Body of pancreas (tissue), 4 donors: ENCODE results near the gene ZRANB1. TPM values are rescaled to one million over a fixed set of nuclear protein-coding genes. Genes with fewer than 3 reads are reported as not detected.

ENCODE experiments used
- ATAC-seq: fragments of 150-250 bp; one replicate; pipeline ENCODE4 v1.9.1; 2016
- DNase-seq, 4 donors: peaks; one replicate each; pipeline ENCODE4 v3.0.0-alpha.2; 2019
- H3K27ac ChIP-seq, 4 donors: fragments of 200-600 bp; sonication (generic); 1 replicate in 3 of 4; 2 replicates in 1 of 4; pipeline versions ENCODE4 v1.5.1 to v1.6.1; 2016 to 2019; ENCODE audit warnings: mild to moderate bottlenecking in 1 of 4, mixed read lengths in 1 of 4, moderate library complexity in 1 of 4
- H3K27me3 ChIP-seq, 2 donors: fragments of 200-600 bp; sonication (generic); one replicate each; pipeline ENCODE4 v1.6.0; 2016; ENCODE audit warnings: mild to moderate bottlenecking in 1 of 2
- H3K36me3 ChIP-seq, 2 donors: fragments of 200-600 bp; sonication (generic); replicated peaks in 1 of 2; 2 replicates each; pipeline ENCODE4 v1.5.1; 2016; ENCODE audit warnings: low read depth in 2 of 2; ENCODE audit not compliant: insufficient read depth in 1 of 2
- H3K4me1 ChIP-seq: fragments of 200-600 bp; sonication (generic); one replicate; pipeline ENCODE4 v1.6.0; 2016
- H3K4me3 ChIP-seq, 2 donors: fragments of 200-600 bp; sonication (generic); 1 replicate in 1 of 2; 2 replicates in 1 of 2; pipeline ENCODE4 v1.5.1; 2016 to 2019
- H3K9me3 ChIP-seq, 3 donors: fragments of 200-600 bp; sonication (generic); 1 replicate in 2 of 3; 2 replicates in 1 of 3; pipeline ENCODE4 v1.5.1; 2016
- CTCF ChIP-seq, 7 experiments: fragments of 450-650 bp in 4 of 7; fragments of 200-600 bp in 3 of 7; sonication (generic) in 3 of 7; IDR thresholded peaks; one replicate each; pipeline ENCODE4 v1.5.1; 2016 to 2019; ENCODE audit warnings: antibody characterized with exemption in 7 of 7
- POLR2A ChIP-seq, 3 donors: fragments of 450-650 bp; IDR thresholded peaks; one replicate each; pipeline ENCODE4 v1.6.1; 2016; ENCODE audit warnings: antibody characterized with exemption in 3 of 3, mild to moderate bottlenecking in 2 of 3
- WGBS, 2 donors: methylation state at CpG; one replicate each; pipeline ENCODE4 v1.1.5; 2017; 5-methylcytosine and 5-hydroxymethylcytosine counted together
- intact Hi-C: fragments of 100-400 bp; cut with DNase I; formaldehyde crosslinking; loops from one replicate; pipeline ENCODE4 v1.15.1; 2023
- total RNA-seq, 2 donors: library from RNA; depleted of rRNA; stranded (reverse); fragments of >200 nt; gene quantifications; one replicate each; pipeline ENCODE4 v1.1.0, GENCODE V29; 2016

Gene ZRANB1
- total RNA-seq, 2 donors from 2014 or later: 12.2 to 21.1 TPM

GRCh38 chr10:124994573-124995473, 52.9 kb downstream of the ZRANB1 start:
- Histone ChIP-seq H3K9me3 (no peaks in the 10 kb centered on the region), H3K27ac (no peak overlapping the region), H3K36me3 (peaks cover 17 to 38% of the 10 kb centered on the region in 2 donors), H3K4me3 (no peak overlapping the region), H3K27me3 (no peaks in the 10 kb centered on the region), H3K4me1 (peaks cover 11% of the 10 kb centered on the region)
- peak in 2 of 4 donors; percentile 9 to 16 for DNase-seq
- intact Hi-C loops: no loop called here
- TF ChIP-seq POLR2A (IDR thresholded peaks at IDR 0.05): no peak
- no peak for TF ChIP-seq CTCF (IDR thresholded peaks at IDR 0.05)
- WGBS, 2 donors: 84 to 93% methylated on average over 25 to 31 of the region's 31 CpGs
- ATAC-seq: no peak

GRCh38 chr10:124995605-124996004, 53.7 kb downstream of the ZRANB1 start:
- Histone ChIP-seq H3K27ac (no peak overlapping the region), H3K27me3 (no peaks in the 10 kb centered on the region), H3K4me1 (peaks cover 19% of the 10 kb centered on the region), H3K36me3 (peaks cover 17 to 38% of the 10 kb centered on the region in 2 donors), H3K9me3 (no peaks in the 10 kb centered on the region), H3K4me3 (no peak overlapping the region)
- intact Hi-C loops: no loop called here
- WGBS, 2 donors: 90 to 93% methylated on average over 9 to 11 of the region's 11 CpGs
- ATAC-seq (no peak), DNase-seq (peak in 2 of 4 donors; percentile 11)
- TF ChIP-seq CTCF (IDR thresholded peaks at IDR 0.05): no peak
- no peak for TF ChIP-seq POLR2A (IDR thresholded peaks at IDR 0.05)

- intact Hi-C loops: no loop called here
- Histone ChIP-seq H3K27ac (no peak overlapping the region), H3K27me3 (no peaks in the 10 kb centered on the region), H3K9me3 (no peaks in the 10 kb centered on the region), H3K4me3 (no peak overlapping the region), H3K4me1 (peaks cover 26% of the 10 kb centered on the region), H3K36me3 (peaks cover 17 to 36% of the 10 kb centered on the region in 2 donors)
- WGBS, 2 donors: 90 to 94% methylated on average over 20 of the region's 24 CpGs
- peak in 2 of 4 donors; percentile 9 to 11 for DNase-seq
- no peak for ATAC-seq
- TF ChIP-seq POLR2A (IDR thresholded peaks at IDR 0.05): no peak
- no peak for TF ChIP-seq CTCF (IDR thresholded peaks at IDR 0.05)
These were observed 54.4 kb downstream of the ZRANB1 start for GRCh38 chr10:124996127-124996853.

GRCh38 chr10:124996854-124997215, 54.9 kb downstream of the ZRANB1 start:
- WGBS, 2 donors: 85 to 90% methylated on average over 13 to 17 of the region's 17 CpGs
- Histone ChIP-seq H3K27ac (no peak overlapping the region), H3K4me3 (no peak overlapping the region), H3K9me3 (no peaks in the 10 kb centered on the region), H3K4me1 (peaks cover 31% of the 10 kb centered on the region), H3K36me3 (peaks cover 16 to 32% of the 10 kb centered on the region in 2 donors), H3K27me3 (no peaks in the 10 kb centered on the region)
- peak in 1 of 4 donors; percentile 13 for DNase-seq
- no peak for ATAC-seq
- intact Hi-C loops: no loop called here
- TF ChIP-seq POLR2A (IDR thresholded peaks at IDR 0.05): no peak
- no peak for TF ChIP-seq CTCF (IDR thresholded peaks at IDR 0.05)
